Measurements from ENCODE around the gene APIP. TPM values are rescaled to one million over a fixed set of nuclear protein-coding genes. Genes with fewer than 3 reads are reported as not detected.

APIP gene
- total RNA-seq, 1 donor from 2014 or later = 25.1 TPM

DNA sequence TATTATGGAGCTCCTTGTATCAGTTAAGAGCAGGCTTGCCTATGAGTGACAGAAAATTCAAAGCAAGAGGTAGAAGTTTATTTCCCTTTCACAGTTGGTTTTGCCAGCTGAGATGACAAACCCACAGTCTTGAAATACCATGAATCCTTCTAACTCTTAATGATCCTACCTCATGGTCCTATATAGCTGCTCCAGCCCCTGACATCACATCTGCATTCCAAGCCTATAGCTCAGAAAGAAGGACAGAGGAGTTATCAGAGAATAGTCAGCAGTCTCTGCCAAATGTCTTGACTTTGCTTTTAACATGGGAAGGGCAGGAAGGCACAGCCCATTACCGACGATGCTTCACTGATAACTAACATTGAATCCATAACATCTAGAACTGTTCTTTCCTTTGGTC is 76.2 kb downstream of the APIP start:
- Mint-ChIP-seq H3K27ac (ENCODE audit: unreplicated experiment) (no peak overlapping the region), H3K9me3 (no peaks in the 10 kb centered on the region), H3K27me3 (ENCODE audit: low read depth) (no peaks in the 10 kb centered on the region), H3K36me3 (ENCODE audit: low read depth) (no peaks in the 10 kb centered on the region), H3K4me1 (peaks cover 28% of the 10 kb centered on the region), H3K4me3 (no peak overlapping the region)
- TF ChIP-seq, protein P1, sequence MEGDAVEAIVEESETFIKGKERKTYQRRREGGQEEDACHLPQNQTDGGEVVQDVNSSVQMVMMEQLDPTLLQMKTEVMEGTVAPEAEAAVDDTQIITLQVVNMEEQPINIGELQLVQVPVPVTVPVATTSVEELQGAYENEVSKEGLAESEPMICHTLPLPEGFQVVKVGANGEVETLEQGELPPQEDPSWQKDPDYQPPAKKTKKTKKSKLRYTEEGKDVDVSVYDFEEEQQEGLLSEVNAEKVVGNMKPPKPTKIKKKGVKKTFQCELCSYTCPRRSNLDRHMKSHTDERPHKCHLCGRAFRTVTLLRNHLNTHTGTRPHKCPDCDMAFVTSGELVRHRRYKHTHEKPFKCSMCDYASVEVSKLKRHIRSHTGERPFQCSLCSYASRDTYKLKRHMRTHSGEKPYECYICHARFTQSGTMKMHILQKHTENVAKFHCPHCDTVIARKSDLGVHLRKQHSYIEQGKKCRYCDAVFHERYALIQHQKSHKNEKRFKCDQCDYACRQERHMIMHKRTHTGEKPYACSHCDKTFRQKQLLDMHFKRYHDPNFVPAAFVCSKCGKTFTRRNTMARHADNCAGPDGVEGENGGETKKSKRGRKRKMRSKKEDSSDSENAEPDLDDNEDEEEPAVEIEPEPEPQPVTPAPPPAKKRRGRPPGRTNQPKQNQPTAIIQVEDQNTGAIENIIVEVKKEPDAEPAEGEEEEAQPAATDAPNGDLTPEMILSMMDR (conservative IDR thresholded peaks at IDR 0.05) = no peak
- no peak for DNase-seq (ENCODE audit: low read depth, low spot score)

DNA sequence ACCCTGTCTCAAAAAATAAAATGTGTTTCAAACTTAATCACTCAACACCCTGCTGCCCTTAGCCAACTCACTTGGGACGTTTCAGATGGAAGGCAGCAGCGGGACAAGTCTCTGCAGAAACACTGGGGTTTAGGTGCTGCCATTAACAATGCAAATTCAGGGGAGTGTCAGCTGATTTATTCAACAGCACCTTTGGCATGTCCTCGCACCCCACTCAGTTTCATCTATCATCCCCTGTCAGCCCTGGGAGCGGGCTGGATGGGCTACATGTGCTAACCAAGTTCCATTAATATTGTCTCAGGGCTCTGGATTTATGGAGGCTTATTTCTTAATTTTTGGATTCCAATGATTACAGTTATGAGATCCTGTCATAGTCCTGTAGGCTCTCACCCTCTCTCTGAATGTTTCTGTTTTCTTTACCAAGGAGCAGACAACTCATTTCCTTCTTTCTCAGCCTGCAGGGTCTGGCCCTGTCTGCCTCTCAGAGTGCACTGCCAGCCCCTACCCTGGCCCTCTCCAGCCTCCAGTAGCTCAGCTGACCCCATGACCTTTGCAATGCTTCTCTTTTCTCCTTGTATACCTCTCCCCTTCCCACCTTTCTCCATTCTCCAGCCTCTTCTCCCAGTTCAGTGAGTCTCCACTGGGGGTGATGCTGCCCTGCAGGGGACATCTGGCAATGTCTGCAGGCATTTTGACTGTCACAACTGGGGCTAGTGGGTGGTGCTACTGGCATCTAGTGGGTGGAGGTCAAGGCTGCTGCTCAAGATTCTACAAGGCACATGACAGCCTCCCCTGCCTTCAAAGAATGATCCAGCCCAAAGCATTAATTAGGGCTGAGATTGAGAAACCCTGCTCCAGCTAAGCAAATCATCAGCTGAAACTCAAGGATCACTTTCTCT is 79.0 kb downstream of the APIP start:
- no peak for DNase-seq (ENCODE audit: low read depth, low spot score)
- Mint-ChIP-seq H3K27me3 (ENCODE audit: low read depth) (no peaks in the 10 kb centered on the region), H3K4me3 (no peak overlapping the region), H3K27ac (ENCODE audit: unreplicated experiment) (peak overlapping the region; percentile 65), H3K9me3 (no peaks in the 10 kb centered on the region), H3K36me3 (ENCODE audit: low read depth) (no peaks in the 10 kb centered on the region), H3K4me1 (peaks cover 28% of the 10 kb centered on the region)
- TF ChIP-seq, protein P1 (conservative IDR thresholded peaks at IDR 0.05) = no peak

DNA sequence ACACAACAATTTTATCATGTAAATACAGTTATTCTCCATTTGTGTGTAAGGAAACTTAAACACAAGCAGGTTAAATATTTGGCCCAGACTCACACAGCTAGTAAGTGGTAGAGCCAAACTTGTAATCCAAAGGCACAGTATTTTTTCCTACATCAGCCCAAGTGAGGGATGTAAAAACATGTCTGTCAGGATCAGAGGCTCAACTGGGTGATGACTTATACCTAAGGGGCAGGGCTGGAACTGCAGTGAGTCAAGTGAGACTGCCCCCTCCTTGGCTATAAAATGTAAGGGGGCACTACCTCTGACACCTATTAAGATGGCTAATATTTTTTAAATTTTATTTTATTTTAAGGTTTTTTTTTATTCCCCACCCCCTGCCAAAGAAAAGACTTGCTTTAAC is 82.6 kb downstream of the APIP start:
- Mint-ChIP-seq H3K9me3 (no peaks in the 10 kb centered on the region), H3K4me3 (no peak overlapping the region), H3K27ac (ENCODE audit: unreplicated experiment) (no peak overlapping the region), H3K4me1 (peaks cover 27% of the 10 kb centered on the region), H3K27me3 (ENCODE audit: low read depth) (no peaks in the 10 kb centered on the region), H3K36me3 (ENCODE audit: low read depth) (no peaks in the 10 kb centered on the region)
- no peak for DNase-seq (ENCODE audit: low read depth, low spot score)
- TF ChIP-seq, protein P1 (conservative IDR thresholded peaks at IDR 0.05) = no peak

Small RNA genes within 50 kb of the gene (microRNA-seq; reads per million reads assigned to microRNA genes)
- 63.4 reads per million, percentile 55 among the genes with 10 or more reads in this experiment for gene MIR1343

Other genes with a start within 250 kb of the APIP start
- gene PDHX, start 239 bp upstream of the APIP start, total RNA-seq = 32.6 and 38.6 TPM in 2 replicates
- 0.65 and 1.4 TPM in 2 replicates for gene CD44, start 222.8 kb upstream of the APIP start, total RNA-seq